NCI-H2227 (cell line): Measurements from ENCODE around the gene COPS3.
"Not testable (repeated sequence)": the region's sequence is repeated elsewhere in the genome, so short reads cannot be mapped to it uniquely, and the experiment has no call there.

Experiments
- DNase-seq: peaks from one replicate; lab custom pipeline; 2025; ENCODE audit not compliant: unreplicated experiment; lab: John Stamatoyannopoulos, UW

COPS3 gene

DNA sequence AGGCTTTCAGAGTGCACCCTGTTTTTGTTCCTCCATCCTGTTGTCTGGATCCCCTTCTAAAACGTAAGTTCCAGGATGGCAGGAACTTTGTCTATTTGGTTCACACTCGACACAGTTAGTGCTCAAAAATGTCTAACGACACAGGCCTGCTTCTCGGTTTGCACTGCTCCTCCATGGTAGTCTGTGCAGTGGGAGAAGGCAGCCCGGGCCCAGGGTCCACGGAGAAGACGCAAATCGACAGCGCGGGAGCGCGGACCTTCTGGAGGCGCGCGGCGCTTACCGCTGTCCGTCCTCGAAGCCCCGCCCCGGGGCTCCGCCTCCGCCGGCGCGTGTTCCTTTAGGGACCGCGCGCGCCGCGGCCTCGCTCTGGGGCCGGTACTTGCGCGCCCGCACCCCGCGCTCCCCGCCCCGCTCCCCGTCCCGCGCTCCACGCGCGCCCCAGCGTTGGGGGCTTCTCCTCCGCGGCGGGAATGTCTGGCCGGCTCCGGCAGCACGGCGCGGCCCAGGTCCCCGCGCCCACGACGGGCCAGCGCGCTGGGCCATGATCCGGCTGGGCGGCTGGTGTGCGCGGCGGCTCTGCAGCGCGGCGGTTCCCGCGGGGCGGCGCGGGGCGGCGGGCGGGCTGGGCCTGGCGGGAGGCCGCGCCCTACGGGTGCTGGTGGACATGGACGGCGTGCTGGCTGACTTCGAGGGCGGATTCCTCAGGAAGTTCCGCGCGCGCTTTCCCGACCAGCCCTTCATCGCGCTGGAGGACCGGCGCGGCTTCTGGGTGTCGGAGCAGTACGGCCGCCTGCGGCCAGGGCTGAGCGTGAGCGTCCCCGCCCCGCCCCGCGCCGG lies 22.2 kb upstream of the COPS3 start, which contains the start of gene NT5M:
Gene NT5M (plus strand): TSS at position 364 of the 837 bp plus-strand sequence. CDS start 178 bp downstream, at position 542.
- peak; percentile 89 for DNase-seq

DNA sequence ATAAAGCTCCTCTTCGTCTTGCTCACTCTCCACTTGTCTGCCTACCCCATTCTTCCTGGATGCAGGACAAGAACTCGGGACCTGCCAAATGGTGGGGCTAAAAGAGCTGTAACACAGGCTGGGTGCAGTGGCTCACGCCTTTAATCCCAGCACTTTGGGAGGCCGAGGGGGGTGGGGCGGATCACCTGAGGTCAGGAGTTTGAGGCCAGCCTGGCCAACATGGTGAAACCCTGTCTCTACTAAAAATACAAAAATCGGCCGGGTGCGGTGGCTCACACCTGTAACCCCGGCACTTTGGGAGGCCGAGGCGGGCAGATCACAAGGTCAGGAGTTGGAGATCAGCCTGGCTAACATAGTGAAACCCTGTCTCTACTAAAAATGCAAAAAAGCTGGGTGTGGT lies 20.6 kb upstream of the COPS3 start:
- DNase-seq, result not testable (repeated sequence)

- peak; percentile 67 for DNase-seq
Measured at GRCh38 chr17:17300624-17301568, 19.9 kb upstream of the COPS3 start.

GRCh38 chr17:17298108-17298507 lies 17.1 kb upstream of the COPS3 start:
- no peak for DNase-seq

GRCh38 chr17:17297217-17297616 lies 16.2 kb upstream of the COPS3 start:
- no peak for DNase-seq

GRCh38 chr17:17295141-17295540 lies 14.1 kb upstream of the COPS3 start:
- no peak for DNase-seq

GRCh38 chr17:17289701-17290100 lies 8.7 kb upstream of the COPS3 start:
- no peak for DNase-seq

DNA sequence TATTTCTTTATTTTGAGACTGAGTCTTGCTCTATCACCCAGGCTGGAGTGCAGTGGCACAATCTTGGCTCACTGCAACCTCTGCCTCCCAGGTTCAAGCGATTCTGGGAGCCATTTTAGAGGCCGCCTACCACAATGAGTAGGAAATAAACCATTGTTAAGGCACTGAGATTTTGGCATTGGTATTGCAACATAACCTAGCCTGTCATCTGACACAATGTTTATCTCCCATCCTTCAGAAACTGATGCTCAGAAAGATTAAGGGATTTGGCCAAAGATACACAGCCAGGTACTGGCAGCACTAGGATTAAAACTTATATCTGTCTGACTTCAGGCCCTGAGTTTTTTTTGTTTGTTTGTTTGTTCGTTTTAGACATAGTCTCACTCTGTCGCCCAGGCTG lies 8.0 kb upstream of the COPS3 start:
- DNase-seq, result no peak

DNA sequence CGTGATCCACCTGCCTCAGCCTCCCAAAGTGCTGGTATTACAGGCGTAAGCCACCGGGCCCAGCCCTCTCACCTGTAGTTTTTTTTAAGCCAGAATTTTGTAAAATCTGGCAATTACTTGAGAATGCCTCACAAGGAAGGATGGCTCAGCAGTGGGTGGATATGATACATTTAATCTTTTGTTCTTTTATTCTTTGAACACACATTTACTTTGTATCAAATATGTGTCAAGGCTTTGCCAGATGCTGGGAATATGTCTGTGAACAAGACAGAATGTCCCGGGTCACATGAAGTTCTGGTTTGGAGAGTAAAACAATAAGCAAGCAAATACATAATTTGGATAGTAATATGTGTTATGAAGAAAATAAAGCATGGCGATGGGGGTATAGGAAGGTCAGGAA lies 4.9 kb upstream of the COPS3 start:
- no peak for DNase-seq

GRCh38 chr17:17279316-17279715 lies 1.7 kb downstream of the COPS3 start:
- DNase-seq, result no peak

- DNase-seq, result not testable (repeated sequence)
Measured at GRCh38 chr17:17277431-17277830, 3.6 kb downstream of the COPS3 start.

GRCh38 chr17:17275971-17276370 lies 5.1 kb downstream of the COPS3 start:
- DNase-seq, result no peak

GRCh38 chr17:17269926-17270773 lies 10.9 kb downstream of the COPS3 start:
- DNase-seq, result no peak

DNA sequence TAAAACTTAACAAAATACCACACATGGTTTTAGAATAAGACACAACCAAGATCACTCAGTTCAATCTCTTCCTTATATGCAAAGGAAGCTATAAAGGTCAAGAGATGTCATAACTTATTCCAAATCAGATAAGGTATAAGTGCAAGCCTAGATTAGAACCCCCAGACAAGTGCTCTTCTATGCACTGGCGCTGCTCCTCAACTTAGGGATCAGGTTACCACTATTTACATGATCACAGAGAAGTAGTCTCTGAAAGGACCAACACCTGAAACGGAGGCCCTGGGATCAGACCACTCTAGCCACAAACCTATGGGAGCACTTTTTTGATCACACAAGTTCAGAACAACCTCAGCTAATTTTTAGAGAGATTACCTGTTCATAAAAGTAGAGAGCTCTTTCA lies 16.6 kb downstream of the COPS3 start:
- no peak for DNase-seq

GRCh38 chr17:17258998-17259397 lies 22.0 kb downstream of the COPS3 start:
- DNase-seq, result no peak

- DNase-seq, result no peak
Measured at GRCh38 chr17:17258011-17258410, 23.0 kb downstream of the COPS3 start.

DNA sequence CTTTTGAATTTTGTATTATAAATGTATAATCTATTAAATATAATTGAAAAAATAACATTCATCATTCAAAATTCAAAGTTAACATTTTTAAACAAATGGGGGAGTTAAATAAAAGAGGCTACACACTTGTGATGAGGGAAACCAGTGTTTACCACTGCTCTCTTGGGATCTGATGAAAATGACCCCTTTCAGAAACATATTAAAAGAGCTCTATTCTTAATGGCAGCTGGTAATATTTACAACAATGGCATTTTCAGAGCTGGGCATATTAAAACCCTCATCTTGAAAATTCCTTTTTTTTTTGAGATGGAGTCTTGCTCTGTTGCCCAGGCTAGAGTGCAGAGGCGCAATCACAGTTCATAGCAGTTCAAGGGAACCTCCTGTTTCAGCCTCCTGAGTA lies 24.7 kb downstream of the COPS3 start:
- no peak for DNase-seq

DNA sequence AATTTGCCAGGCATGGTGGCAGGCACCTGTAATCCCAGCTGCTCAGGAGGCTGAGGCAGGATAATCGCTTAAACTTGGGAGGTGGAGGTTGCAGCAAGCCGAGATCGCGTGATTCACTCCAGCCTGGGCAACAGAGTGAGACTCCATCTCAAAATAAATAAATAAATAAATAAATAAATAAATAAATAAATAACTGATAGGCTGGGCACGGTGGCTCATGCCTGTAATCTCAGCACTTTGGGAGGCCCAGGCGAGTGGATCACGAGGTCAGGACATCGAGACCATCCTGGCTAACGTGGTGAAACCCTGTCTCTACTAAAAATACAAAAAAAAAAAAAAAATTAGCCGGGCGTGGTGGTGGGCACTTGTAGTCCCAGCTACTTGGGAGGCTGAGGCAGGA lies 25.4 kb downstream of the COPS3 start:
- DNase-seq, result not testable (repeated sequence)

GRCh38 chr17:17254036-17254435 lies 27.0 kb downstream of the COPS3 start:
- DNase-seq, result no peak

- DNase-seq, result no peak
Measured at GRCh38 chr17:17253406-17253805, 27.6 kb downstream of the COPS3 start.

DNA sequence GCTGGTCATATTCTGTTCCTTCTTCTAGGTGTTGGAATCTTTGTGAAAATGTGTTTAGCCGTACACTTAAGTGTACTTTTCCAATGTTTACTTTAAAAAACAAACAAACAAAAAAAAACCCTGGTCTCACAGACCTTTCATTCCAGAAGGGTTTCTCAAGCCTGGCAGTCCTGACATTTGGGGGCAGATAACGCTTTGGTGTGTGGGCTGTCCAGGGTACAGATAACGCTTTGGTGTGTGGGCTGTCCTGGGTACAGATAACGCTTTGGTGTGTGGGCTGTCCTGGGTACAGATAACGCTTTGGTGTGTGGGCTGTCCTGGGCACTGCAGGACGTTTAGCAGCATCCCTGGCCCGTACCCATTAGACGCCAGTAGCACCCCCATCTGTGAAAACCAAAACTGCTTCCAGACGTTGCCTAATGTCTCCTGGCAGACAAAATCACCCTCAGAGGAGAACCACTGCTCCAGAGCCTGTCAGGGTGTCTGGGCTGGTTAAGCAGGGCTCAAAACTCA lies 28.8 kb downstream of the COPS3 start:
- DNase-seq, result no peak
